Activated CD8-positive, alpha-beta memory T cell treated with anti-CD3 and anti-CD28 coated beads, Interleukin-2, amount 50 U/mL, for 1 hour (primary cell): Measurements from ENCODE around the gene PEX7.
"Not testable (repeated sequence)": the region's sequence is repeated elsewhere in the genome, so short reads cannot be mapped to it uniquely, and the experiment has no call there.

ENCODE experiments used
- DNase-seq: peaks from one replicate; pipeline ENCODE4 v3.0.0-alpha.2; 2020; ENCODE audit errors: extremely low read depth

PEX7 gene

DNA sequence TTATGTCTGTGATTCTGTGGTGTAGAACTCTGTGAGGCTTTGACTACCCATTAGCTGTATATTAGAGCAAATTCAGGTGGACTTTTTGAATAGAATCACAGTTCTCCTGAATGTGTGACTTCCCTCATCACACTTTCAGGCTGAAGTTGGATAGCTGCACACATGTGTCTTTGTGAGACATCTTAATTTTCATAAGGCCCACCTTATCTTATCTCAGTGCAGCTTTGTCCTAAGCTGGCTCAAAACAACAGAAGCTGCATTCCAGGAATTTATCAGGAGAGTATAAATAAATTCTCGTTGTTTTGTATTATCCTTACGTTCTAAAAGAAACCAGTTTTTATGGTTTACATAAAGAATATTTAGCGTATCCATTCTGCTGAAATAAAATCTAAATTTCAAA, 73.5 kb downstream of the PEX7 start:
- DNase-seq: no peak

DNA sequence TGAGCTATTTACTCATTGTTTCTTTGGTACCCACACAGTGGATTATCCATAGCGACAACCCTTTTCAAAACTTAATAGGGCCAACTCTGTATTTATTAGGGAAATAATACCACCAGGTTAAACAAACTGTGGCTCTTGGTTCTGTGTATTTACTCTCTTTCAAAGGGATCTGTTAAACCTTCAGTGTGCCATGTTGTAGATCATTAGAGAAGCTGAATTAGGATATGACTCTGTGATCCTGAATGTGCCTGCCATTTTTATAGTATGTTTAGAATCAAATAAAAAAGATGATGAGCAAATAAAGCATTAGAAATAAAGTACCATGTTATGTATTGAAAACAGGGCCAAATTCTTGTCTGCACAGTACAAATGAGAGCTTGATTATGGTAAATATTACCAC, 74.7 kb downstream of the PEX7 start:
- no peak for DNase-seq

DNA sequence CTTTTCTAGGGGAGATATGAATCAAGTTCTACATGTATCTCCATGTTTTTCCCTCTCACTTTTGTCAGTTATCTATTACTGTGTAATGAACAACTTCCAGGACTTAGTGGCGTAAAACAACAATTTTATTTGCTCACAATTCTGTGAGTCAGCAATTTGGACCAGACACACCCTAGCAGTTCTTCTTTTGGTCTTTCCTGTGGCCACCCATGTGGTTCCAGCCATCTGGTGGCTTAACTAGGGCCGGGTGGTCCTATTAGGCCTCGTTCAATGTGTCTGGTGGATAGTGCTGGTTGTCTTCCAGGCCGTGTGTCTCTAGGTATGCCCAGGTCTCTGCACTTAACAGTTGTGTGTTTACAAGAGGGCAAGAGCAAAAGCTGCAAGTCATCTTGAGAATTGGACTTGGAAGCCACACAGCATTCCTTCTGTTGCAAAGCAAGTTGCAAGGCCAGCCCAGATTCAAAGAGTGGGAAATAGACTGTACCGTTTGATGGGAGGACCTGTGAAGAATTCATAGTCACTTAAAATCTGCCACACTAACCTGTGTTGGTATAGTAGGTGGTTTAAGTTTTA, 78.9 kb downstream of the PEX7 start:
- no peak for DNase-seq

DNA sequence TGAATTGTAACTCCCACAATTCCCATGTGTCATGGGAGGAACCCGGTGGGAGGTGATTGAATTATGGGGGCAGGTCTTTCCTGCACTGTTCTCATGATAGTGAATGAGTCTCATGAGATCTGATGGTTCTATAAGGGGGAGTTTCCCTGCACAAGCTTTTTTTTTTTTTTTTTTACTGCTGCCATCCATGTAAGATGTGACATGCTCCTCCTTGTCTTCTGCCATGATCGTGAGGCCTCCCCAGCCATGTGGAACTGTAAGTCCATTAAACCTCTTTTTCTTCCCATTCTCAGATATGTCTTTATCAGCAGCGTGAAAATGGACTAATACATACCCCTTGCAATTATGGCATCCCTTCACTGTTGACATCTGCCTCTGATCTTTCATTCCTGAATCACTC, 82.1 kb downstream of the PEX7 start:
- DNase-seq: not testable (repeated sequence)

DNA sequence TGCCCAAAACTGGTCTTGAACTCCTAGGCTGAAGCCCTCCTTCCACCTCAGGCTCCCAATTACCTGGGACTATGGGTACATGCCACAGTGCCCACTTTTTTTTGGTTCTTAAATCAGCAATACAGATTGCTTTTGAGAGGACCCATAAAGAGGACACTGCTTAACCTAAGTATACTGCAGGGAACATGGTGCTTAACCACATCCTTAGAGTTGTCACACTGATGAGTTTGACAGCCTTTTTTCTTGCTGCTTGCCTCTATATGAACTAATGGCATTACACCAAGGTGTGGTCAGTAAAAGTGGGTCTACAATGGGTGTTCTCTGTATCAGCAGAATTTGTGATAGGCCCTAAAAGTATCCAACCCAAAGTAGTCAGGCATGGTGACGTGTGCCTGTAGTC, 92.6 kb downstream of the PEX7 start:
- DNase-seq: no peak

DNA sequence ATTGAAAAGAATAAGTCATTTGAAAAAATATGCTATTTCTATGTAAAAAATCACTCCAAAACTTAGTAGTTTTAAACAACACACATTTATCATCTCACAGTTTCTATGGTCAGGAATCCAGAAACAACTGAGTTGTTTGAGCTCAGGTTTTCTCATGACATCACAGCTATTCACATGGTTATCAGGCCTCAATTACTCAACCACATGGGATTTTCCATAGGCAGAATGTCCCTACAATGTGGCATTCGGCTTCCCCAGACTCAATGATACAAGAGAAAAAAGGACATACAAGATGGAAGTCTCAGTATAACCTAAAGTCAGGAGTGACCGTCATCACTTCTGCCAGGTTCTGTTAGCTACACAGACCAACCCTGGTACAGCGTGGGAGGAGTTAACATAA, 96.3 kb downstream of the PEX7 start:
- no peak for DNase-seq

DNA sequence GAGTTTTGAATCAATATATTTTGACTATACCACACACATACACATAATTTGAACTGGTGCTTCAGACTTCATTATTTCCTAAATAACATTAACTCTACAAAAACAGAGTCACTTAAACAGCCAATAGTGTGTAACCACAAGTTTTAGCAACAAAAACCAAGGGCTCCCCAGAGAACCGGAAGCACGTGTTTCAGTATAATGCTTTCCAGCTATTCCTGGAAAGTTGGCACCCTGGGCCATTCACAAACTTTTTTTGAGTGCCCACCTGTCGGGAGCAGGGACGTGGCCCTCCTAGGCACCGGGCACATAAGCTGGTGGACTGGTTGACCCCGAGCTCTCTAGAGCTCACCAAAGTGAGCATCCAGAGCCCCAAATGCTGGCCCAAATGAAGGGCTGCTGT, 97.8 kb downstream of the PEX7 start:
- no peak for DNase-seq

DNA sequence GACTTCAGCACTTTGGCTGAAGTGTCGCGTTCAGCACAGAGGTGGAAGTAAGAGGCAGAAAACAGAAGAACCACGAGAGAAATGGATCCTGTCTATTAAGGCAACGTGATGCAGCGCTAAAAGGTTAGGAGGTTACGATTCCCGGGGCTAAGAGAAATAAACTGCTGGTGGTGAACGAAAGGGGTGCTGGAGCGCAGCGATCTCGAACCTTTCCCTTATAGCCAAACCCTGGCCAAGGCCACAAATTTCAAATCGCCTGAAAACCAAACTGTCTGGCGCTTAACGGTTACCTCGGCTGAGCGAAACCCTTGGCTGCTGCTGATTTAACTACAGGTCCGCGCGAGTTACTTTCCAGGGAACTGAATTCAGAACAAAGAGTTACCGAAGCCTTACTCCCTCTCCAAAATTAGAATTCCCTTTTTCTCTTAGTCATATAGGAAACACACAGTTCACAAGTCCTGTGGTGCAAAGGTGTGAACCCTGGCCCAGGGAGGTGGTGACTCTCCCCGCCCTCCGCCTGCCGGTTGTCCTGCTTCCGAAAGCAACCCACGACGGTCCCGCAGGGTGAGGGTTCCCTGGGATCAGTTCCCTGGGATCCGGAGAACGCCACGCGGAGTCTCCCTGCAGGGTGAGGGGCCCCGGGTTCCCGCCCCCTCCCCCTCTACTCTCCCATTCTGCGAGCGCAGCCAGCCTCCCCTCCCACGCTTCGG, 98.4 kb downstream of the PEX7 start:
- no peak for DNase-seq

DNA sequence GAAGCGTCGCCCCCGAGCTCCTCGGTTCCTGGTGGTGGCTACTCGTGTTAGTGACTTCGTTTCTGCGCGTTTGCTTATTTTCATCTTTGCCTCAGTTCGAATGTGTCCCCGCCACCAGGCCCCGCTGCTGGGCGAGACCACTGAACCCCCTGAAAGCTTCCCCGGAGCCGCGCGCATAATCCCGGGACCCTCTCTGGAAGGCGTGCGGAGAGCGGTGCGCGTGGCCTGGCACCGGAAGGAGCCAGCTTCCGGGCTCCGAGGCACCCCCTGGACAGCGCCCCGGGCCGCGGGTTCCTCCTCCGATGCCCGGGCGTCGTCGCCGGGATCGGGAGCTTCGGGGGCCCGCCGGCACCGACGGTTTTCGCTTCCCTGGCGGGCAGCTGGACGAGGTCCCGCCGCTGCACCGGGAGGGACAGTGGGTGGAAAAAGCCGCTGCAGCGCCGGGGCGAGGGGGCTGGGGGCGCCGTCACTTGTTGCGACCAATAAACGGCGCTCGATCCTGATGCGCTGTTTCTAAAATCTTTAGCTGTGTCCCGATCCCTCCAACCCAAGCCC, 99.1 kb downstream of the PEX7 start:
- DNase-seq: no peak

DNA sequence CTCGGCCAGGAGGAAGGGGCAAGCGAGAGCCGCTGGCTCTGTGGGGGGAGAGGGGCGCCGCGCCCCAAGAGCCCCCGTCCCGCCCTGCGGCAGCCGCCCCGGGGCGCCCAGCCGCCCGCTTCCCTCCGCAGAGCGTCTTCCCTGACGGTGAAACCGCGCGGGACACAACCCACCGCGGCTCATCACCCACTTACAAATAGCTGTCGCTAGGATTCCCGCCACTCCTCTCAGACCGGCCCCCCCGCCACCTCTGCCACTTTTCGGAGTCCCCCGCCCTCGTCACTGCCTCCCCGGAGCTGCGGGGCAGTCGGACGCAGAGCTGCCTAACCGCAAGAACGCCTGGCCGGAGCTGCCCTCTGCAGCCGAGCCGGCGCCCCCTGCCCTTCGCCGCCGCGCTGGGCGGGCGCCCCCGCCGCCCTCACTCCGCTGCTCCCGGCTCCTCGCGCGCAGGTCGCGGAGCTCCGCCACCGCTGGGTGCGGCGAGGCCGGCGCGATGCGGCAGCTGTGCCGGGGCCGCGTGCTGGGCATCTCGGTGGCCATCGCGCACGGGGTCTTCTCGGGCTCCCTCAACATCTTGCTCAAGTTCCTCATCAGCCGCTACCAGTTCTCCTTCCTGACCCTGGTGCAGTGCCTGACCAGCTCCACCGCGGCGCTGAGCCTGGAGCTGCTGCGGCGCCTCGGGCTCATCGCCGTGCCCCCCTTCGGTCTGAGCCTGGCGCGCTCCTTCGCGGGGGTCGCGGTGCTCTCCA, 99.7 kb downstream of the PEX7 start, which contains the start of gene SLC35D3:
SLC35D3 (plus strand) TSS at position 366 of the 749 bp plus-strand sequence; CDS start at position 494, 128 bp downstream.
- DNase-seq: no peak

DNA sequence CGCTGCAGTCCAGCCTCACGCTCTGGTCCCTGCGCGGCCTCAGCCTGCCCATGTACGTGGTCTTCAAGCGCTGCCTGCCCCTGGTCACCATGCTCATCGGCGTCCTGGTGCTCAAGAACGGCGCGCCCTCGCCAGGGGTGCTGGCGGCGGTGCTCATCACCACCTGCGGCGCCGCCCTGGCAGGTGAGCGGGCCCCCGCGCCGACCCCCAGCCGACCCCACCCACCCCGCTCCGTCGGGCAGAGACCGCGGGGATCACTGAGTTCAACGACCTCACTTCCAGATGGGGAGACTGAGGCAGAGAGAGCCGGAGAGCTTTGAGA, 100.3 kb downstream of the PEX7 start:
- no peak for DNase-seq

DNA sequence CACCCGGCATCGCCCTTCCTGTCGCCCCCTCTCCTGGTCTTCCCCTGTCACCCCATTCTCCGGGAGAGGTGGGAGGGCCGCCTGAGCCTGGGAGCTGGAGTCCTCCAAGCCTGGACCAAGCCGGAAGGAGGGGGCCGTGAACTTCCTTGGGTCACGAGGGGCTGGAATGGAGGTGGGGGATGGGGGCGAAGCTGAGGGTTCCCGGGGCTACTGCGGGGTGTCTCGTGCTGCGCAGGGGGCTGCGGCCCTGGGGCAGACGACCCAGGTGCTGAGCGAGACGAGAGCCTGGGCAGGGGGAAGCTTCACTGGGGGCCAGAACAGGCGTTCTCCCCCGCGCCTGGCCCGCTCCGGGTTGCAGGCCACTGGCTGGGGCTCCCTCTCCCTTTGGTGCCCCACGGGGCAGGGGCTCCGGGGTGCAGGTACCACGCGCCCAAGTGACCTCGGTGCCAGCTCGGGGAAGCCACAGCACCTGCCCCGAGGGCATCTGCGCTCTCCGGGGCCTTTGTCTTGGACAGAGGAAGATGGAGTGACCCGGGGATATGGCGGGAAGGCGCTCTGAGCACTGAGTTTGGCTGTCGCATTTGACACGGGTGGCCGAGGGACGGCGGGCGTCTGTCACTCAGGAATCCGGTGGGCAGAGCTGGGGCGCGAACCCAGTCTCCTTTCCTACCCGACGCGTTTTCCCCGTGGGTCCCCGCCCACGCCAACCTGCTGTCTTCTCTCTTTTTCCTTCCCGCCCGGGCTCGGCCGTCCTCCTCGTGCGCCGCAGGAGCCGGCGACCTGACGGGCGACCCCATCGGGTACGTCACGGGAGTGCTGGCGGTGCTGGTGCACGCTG, 100.9 kb downstream of the PEX7 start:
- no peak for DNase-seq

DNA sequence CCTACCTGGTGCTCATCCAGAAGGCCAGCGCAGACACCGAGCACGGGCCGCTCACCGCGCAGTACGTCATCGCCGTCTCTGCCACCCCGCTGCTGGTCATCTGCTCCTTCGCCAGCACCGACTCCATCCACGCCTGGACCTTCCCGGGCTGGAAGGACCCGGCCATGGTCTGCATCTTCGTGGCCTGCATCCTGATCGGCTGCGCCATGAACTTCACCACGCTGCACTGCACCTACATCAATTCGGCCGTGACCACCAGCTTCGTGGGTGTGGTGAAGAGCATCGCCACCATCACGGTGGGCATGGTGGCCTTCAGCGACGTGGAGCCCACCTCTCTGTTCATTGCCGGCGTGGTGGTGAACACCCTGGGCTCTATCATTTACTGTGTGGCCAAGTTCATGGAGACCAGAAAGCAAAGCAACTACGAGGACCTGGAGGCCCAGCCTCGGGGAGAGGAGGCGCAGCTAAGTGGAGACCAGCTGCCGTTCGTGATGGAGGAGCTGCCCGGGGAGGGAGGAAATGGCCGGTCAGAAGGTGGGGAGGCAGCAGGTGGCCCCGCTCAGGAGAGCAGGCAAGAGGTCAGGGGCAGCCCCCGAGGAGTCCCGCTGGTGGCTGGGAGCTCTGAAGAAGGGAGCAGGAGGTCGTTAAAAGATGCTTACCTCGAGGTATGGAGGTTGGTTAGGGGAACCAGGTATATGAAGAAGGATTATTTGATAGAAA, 101.7 kb downstream of the PEX7 start:
- no peak for DNase-seq

DNA sequence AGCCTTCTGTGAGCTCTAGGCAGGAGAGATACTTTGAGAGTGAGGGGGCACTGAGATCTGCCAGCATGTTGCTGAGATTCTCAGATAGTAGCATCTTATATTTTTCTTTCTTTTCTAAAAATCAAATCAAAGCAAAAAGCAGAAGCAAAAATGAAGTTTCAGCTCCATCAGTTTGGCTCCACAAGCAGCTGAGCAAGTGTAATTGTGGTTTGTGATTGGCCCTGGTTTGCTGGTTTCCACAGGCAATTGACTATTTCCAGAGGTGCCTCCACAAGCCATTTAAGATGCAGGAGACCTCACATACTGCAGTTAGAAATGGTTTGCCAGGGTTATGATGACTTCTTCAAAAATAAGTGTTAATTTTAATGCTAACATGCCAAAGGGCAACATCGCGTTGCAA, 104.0 kb downstream of the PEX7 start:
- DNase-seq: no peak

DNA sequence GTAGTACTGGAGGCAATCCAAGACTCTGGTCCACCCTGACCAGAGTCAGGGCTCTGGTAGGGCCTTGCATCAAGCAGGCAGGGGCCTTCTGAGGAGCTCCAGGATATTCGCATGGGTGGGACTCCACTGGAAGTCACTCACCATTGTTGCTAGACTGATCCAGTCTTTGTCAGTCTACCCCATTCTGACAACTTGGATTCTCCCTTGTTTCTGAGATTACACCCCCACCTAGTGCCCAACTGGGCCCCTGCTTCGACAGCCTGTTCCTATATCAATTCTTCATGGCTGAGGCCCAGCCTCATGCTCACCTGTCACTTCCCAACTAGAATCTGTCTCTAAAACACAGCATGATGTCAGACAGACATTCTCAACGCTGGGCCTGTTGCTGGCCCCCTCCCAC, 104.9 kb downstream of the PEX7 start:
- no peak for DNase-seq

DNA sequence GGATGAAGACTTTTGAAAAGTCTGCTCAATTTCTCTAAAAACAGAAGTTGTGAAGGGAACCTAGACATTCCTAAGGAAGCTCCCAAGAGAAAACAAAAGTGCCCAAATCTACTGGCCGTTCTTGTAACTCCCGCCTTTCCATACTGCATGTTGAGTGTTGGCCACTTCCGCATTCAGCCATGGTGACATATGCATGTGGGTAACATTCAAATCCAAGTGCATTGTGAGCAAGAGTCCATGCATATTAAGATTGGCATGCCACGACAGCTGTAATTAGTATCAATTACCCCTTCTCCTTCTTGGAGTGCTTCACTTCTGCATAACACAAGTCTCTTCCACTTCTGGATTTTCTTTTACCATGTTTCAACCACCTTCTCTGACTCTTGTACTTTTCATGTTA, 108.1 kb downstream of the PEX7 start:
- no peak for DNase-seq

DNA sequence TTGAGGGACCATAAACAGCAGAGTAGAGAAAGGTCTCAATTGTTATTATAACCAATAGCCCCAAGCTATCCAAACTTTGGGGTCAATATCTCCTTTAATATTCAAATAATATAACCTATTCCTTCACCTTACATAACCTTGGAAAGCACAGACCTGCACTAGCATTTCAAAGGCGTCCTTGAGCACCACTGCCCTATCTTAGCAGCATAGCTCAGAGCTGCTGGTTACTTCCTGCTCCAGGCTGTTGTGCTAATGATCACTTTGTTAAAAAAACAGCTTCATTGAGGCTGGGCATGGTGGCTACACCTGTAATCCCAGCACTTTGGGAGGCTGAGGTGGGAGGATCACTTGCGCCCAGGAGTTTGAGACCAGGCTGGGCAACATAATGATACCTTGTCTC, 110.2 kb downstream of the PEX7 start:
- DNase-seq: no peak

DNA sequence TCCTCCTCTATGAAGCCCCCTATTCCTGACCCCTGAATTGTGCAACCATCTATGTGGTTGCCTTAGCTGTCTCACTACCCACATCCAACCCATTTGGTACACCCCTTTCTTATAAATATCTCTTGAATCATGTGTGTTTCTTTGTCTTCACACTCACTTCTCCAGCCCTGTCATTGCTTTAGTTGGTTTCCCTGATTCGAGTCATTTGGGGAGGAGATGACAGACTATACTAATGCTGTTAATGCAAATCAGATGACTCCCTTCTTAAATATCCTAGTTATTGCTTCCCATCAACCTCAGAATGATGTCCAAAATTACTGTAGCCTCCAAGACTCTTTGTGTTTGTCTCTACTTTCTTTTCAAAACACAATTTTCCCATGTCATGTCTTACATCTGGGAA, 122.7 kb downstream of the PEX7 start:
- DNase-seq: no peak

DNA sequence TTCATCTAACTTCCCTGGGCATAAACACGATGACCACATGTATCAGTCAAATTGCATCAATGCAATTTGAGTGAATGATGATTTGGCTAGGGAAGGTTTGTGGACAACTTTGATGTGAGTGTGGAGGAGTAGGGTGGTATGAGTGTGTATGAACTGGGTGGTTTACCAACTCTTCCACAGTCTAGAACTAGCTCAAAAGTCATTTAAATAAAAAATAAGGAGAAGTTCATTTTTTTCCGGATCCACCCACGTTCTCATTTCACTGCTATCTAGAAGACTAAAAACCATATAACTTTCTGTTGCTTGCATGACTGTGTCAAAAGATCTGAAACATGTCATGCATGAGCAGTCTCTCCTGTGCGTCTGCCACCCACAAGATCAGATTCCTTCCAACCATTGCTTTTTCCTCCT, 123.3 kb downstream of the PEX7 start:
- DNase-seq: no peak

DNA sequence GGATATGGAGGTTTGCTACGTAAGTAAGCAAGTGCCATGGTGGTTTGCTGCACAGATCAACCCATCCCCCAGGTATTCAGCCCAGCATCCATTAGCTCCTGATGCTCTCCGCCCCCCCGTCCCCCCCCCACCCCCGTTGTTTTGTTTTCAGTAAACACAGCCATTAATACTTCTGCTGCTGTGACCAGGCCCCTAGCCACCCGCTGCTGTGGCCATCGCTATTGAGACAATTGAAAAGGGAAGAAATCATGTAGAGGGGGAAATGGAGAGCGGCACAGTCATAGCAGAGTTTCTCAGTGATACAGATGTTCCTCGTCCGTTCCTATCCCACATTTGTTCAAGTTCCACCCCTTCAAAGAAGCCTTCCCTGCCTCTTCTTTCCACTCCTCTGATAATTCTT, 124.6 kb downstream of the PEX7 start:
- no peak for DNase-seq

DNA sequence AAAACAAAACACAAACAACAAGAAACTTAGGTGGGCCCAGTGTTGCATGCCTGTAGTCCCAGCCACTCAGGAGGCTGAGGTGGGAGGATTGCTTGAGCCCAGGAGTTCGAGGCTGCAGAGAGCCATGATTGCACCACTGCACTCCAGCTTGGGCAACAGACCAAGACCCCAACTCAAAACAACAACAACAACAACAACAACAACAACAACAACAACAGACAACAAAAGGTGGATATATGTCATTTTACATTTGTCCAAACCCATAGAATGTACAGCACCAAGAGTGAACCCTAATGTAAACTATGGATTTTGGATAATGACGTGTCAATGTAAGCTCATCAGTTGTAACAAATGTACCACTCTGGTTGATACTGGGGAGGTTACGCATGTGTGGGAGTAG, 127.6 kb downstream of the PEX7 start:
- not testable (repeated sequence) for DNase-seq
